Neural cell (in vitro differentiated cells): ENCODE measurements around the gene CASP3. TPM values are rescaled to one million over a fixed set of nuclear protein-coding genes. Genes with fewer than 3 reads are reported as not detected.

Experiments
- H2AFZ ChIP-seq: fragments of 200-600, 300-800 bp; sonication (generic), shearing (Covaris generic); 2 replicates; pipeline ENCODE4 v1.6.0; 2014; ENCODE audit warnings: low read depth, mild to moderate bottlenecking, antibody characterized with exemption, low read length, moderate library complexity
- H3F3A ChIP-seq: fragments of 200-600 bp; shearing (Covaris generic); 2 replicates; pipeline ENCODE4 v1.6.1; 2016; ENCODE audit warnings: mild to moderate bottlenecking, moderate library complexity, mixed read lengths, antibody characterized with exemption, low read length; ENCODE audit not compliant: insufficient read depth, poor library complexity, severe bottlenecking
- H3K27ac ChIP-seq: fragments of 200-600, 300-800 bp; sonication (generic), shearing (Covaris generic); 2 replicates; pipeline ENCODE4 v1.5.1; 2014; ENCODE audit warnings: mild to moderate bottlenecking, low read length, moderate library complexity
- H3K27me3 ChIP-seq: fragments of 300-800, 200-600 bp; sonication (generic), shearing (Covaris generic); 2 replicates; pipeline ENCODE4 v1.6.0; 2014; ENCODE audit warnings: mild to moderate bottlenecking, low read depth, low read length, moderate library complexity; ENCODE audit not compliant: insufficient read depth
- H3K36me3 ChIP-seq: fragments of 300-800, 200-600 bp; sonication (generic), shearing (Covaris generic); 2 replicates; pipeline ENCODE4 v1.5.1; 2014; ENCODE audit warnings: mild to moderate bottlenecking, antibody characterized with exemption, low read length, moderate library complexity; ENCODE audit not compliant: insufficient read depth
- H3K4me2 ChIP-seq: fragments of 300-800, 200-600 bp; sonication (generic), shearing (Covaris generic); 2 replicates; pipeline ENCODE4 v1.6.0; 2014; ENCODE audit warnings: mild to moderate bottlenecking, low read length
- H3K4me3 ChIP-seq: fragments of 300-800, 200-600 bp; sonication (generic), shearing (Covaris generic); 2 replicates; pipeline ENCODE4 v1.5.1; 2014; ENCODE audit warnings: mild to moderate bottlenecking, low read length, moderate library complexity
- H3K79me2 ChIP-seq: fragments of 200-600 bp; shearing (Covaris generic); replicated peaks from 2 replicates; pipeline ENCODE4 v1.6.0; 2014; ENCODE audit warnings: mild to moderate bottlenecking, low read length, moderate library complexity; ENCODE audit not compliant: insufficient read depth
- H3K9ac ChIP-seq: fragments of 300-800, 200-600 bp; sonication (generic), shearing (Covaris generic); 2 replicates; pipeline ENCODE4 v1.6.1; 2016; ENCODE audit warnings: mild to moderate bottlenecking, low read length, mixed read lengths
- H3K9me2 ChIP-seq: fragments of 200-600 bp; shearing (Covaris generic); 2 replicates; pipeline ENCODE4 v1.6.1; 2016; ENCODE audit warnings: mild to moderate bottlenecking, low read length, mixed read lengths; ENCODE audit not compliant: insufficient read depth
- H3K9me3 ChIP-seq: fragments of 200-600, 300-800 bp; sonication (generic), shearing (Covaris generic); 2 replicates; pipeline ENCODE4 v1.6.1; 2016; ENCODE audit warnings: mild to moderate bottlenecking, mixed run types, low read length, moderate library complexity, mixed read lengths
- H4K20me1 ChIP-seq: fragments of 200-600 bp; shearing (Covaris generic); 2 replicates; pipeline ENCODE4 v1.6.1; 2016; ENCODE audit warnings: mild to moderate bottlenecking, mixed run types; ENCODE audit not compliant: insufficient read depth
- EP300 ChIP-seq: fragments of 450-650 bp; conservative IDR thresholded peaks from 2 replicates; pipeline ENCODE4 v1.6.1; 2014; ENCODE audit warnings: antibody characterized with exemption, mild to moderate bottlenecking, moderate library complexity; ENCODE audit not compliant: poor library complexity, severe bottlenecking
- EZH2 ChIP-seq: fragments of 200-600, 300-800 bp; shearing (Covaris generic), sonication (generic); IDR thresholded peaks from 2 replicates; pipeline ENCODE4 v1.6.1; 2014; ENCODE audit warnings: antibody characterized with exemption, low read length, borderline replicate concordance, mild to moderate bottlenecking; ENCODE audit not compliant: insufficient read depth, poor library complexity, severe bottlenecking
- MXI1 ChIP-seq: fragments of 450-650 bp; conservative IDR thresholded peaks from 2 replicates; pipeline ENCODE4 v1.6.1; 2014; ENCODE audit warnings: antibody characterized with exemption, mild to moderate bottlenecking; ENCODE audit not compliant: poor library complexity, severe bottlenecking
- POLR2AphosphoS5 ChIP-seq: IDR thresholded peaks from 2 replicates; pipeline ENCODE4 v1.6.1; 2012
- RAD21 ChIP-seq: fragments of 450-650 bp; conservative IDR thresholded peaks from 2 replicates; pipeline ENCODE4 v1.6.1; 2014; ENCODE audit warnings: antibody characterized with exemption, mild to moderate bottlenecking, moderate library complexity
- SMC3 ChIP-seq: fragments of 450-650 bp; conservative IDR thresholded peaks from 2 replicates; pipeline ENCODE4 v1.6.1; 2014; ENCODE audit warnings: antibody characterized with exemption, mild to moderate bottlenecking, moderate library complexity; ENCODE audit not compliant: poor library complexity
- TAF1 ChIP-seq: IDR thresholded peaks from 2 replicates; pipeline ENCODE4 v1.6.1; 2012; ENCODE audit warnings: low read depth
- polyA plus RNA-seq: library from polyadenylated mRNA; depleted of rRNA; stranded (reverse); fragments of >200 nt; gene quantifications from 2 replicates; pipeline ENCODE4 v1.2.3, GENCODE V29; 2014
- TF ChIP-seq, protein P1 (sequence below): IDR thresholded peaks from 2 replicates; pipeline ENCODE4 v1.6.1; 2012; ENCODE audit warnings: borderline replicate concordance
- TF ChIP-seq, protein P2 (sequence below): fragments of 450-650 bp; IDR thresholded peaks from 2 replicates; pipeline ENCODE4 v1.5.1; 2014; ENCODE audit warnings: antibody characterized with exemption, mild to moderate bottlenecking, moderate library complexity; ENCODE audit not compliant: poor library complexity, severe bottlenecking

The CASP3 gene
- polyA plus RNA-seq, 1 donor from 2014 or later: 116 TPM

DNA sequence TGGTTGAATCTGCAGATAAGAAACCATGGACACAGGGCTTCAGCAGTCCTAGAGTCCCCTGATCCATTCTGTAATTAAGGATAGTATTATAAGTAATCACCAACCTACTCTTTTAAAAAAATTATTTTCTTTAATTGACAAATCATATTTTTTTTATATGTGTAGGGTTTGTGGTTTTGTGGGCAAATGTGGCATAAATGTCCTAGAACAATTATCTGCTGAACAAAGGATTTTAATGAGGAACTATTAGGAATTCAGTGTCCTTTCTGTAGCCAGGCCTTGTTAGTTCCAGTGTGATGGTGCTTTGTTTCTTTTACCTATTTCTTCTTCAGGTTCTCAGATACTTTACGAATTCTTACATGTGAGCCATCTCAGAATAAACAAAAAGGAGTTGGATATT is 32.7 kb upstream of the CASP3 start:
- H3K36me3 ChIP-seq: no peaks in the 10 kb centered on the region
- H3K4me2 ChIP-seq: no peak overlapping the region
- no peak overlapping the region for H3K4me3 ChIP-seq
- H2AFZ ChIP-seq: no peak overlapping the region
- H3K9me3 ChIP-seq: no peaks in the 10 kb centered on the region
- TF ChIP-seq, protein P1, sequence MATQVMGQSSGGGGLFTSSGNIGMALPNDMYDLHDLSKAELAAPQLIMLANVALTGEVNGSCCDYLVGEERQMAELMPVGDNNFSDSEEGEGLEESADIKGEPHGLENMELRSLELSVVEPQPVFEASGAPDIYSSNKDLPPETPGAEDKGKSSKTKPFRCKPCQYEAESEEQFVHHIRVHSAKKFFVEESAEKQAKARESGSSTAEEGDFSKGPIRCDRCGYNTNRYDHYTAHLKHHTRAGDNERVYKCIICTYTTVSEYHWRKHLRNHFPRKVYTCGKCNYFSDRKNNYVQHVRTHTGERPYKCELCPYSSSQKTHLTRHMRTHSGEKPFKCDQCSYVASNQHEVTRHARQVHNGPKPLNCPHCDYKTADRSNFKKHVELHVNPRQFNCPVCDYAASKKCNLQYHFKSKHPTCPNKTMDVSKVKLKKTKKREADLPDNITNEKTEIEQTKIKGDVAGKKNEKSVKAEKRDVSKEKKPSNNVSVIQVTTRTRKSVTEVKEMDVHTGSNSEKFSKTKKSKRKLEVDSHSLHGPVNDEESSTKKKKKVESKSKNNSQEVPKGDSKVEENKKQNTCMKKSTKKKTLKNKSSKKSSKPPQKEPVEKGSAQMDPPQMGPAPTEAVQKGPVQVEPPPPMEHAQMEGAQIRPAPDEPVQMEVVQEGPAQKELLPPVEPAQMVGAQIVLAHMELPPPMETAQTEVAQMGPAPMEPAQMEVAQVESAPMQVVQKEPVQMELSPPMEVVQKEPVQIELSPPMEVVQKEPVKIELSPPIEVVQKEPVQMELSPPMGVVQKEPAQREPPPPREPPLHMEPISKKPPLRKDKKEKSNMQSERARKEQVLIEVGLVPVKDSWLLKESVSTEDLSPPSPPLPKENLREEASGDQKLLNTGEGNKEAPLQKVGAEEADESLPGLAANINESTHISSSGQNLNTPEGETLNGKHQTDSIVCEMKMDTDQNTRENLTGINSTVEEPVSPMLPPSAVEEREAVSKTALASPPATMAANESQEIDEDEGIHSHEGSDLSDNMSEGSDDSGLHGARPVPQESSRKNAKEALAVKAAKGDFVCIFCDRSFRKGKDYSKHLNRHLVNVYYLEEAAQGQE: no peak
- TF ChIP-seq MXI1: no peak
- TF ChIP-seq, protein P2, sequence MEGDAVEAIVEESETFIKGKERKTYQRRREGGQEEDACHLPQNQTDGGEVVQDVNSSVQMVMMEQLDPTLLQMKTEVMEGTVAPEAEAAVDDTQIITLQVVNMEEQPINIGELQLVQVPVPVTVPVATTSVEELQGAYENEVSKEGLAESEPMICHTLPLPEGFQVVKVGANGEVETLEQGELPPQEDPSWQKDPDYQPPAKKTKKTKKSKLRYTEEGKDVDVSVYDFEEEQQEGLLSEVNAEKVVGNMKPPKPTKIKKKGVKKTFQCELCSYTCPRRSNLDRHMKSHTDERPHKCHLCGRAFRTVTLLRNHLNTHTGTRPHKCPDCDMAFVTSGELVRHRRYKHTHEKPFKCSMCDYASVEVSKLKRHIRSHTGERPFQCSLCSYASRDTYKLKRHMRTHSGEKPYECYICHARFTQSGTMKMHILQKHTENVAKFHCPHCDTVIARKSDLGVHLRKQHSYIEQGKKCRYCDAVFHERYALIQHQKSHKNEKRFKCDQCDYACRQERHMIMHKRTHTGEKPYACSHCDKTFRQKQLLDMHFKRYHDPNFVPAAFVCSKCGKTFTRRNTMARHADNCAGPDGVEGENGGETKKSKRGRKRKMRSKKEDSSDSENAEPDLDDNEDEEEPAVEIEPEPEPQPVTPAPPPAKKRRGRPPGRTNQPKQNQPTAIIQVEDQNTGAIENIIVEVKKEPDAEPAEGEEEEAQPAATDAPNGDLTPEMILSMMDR: no peak
- TF ChIP-seq EP300: no peak
- TF ChIP-seq TAF1: no peak
- no peak for TF ChIP-seq RAD21
- TF ChIP-seq EZH2: no peak
- no peak for TF ChIP-seq POLR2AphosphoS5
- TF ChIP-seq SMC3: no peak
- no peaks in the 10 kb centered on the region for H3F3A ChIP-seq
- no peaks in the 10 kb centered on the region for H4K20me1 ChIP-seq
- no peak overlapping the region for H3K27ac ChIP-seq
- H3K79me2 ChIP-seq: no peaks in the 10 kb centered on the region
- no peak overlapping the region for H3K9ac ChIP-seq
- H3K27me3 ChIP-seq: no peaks in the 10 kb centered on the region
- no peaks in the 10 kb centered on the region for H3K9me2 ChIP-seq

DNA sequence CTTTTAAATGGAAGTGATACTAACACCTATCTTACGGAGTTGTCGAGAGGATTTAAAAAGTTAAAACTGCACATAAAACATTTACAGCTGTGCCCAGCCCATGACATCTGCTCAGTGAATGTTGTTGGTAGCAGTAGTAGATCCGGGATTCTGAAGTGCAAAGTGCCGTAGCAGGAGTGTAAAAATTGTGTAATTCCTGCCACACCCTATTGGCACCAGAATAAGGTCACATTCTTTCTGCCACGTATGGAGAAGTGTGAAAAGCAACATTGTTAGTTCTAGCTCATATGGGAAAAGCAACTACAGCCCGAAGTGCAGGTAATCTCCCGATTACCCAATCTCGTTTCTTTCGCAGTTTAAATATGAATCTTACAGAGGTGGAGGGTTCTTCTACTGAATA is 31.5 kb upstream of the CASP3 start:
- Histone ChIP-seq H3K9ac (no peak overlapping the region), H3K36me3 (no peaks in the 10 kb centered on the region), H2AFZ (no peak overlapping the region), H3K27me3 (no peaks in the 10 kb centered on the region), H3K9me3 (no peaks in the 10 kb centered on the region), H3K79me2 (no peaks in the 10 kb centered on the region), H3F3A (no peaks in the 10 kb centered on the region), H3K27ac (no peak overlapping the region), H3K9me2 (no peaks in the 10 kb centered on the region), H3K4me3 (no peak overlapping the region), H4K20me1 (no peaks in the 10 kb centered on the region), H3K4me2 (no peak overlapping the region)
- TF ChIP-seq, protein P2: no peak
- TF ChIP-seq POLR2AphosphoS5: no peak
- TF ChIP-seq TAF1: no peak
